GM19099 (cell line): ENCODE measurements around the gene MKI67.
A peak's percentile ranks its signal among the peaks of the same experiment; 100 is the strongest.

Source experiments
- POLR2A ChIP-seq: IDR thresholded peaks from 3 replicates; pipeline ENCODE4 v1.6.1; 2011; ENCODE audit warnings: low read depth; ENCODE audit not compliant: insufficient read length; ENCODE audit errors: extremely low read depth

MKI67 gene

GRCh38 chr10:128069351-128070051, 56.7 kb downstream of the MKI67 start:
- no peak for TF ChIP-seq POLR2A

GRCh38 chr10:128068398-128069285, 57.6 kb downstream of the MKI67 start:
- no peak for TF ChIP-seq POLR2A

DNA sequence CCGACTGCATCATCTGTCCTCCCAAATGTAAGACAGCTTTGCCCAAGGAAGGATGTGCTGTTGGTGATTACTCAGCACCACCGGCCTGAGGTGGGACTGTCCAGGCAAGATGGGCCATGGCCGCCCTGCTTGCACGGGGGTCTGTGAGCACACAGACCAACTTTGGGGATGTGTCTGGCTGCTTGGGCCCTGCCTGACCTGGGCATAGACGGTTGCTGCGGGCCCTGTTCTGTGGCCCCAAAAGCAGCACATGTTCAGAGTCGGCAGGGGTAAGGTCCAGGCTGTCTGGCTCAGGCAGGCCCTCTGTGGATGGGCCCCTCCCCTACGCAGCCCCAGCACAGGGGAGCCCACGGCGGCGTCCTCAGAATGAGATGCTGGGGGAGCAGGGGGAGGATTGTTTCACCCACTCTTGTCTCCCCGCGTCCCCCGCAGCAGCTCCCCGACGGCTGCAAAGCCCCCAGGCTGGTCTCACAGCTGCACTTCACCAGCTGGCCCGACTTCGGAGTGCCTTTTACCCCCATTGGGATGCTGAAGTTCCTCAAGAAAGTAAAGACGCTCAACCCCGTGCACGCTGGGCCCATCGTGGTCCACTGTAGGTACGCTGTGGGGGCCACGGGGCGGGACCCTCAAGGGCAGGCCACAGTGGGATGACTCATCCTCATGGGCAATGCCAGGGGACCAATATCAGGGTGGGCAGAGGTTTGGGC, 58.4 kb downstream of the MKI67 start:
- TF ChIP-seq POLR2A: no peak

- no peak for TF ChIP-seq POLR2A
Measured at GRCh38 chr10:128066870-128067382, 59.3 kb downstream of the MKI67 start.

DNA sequence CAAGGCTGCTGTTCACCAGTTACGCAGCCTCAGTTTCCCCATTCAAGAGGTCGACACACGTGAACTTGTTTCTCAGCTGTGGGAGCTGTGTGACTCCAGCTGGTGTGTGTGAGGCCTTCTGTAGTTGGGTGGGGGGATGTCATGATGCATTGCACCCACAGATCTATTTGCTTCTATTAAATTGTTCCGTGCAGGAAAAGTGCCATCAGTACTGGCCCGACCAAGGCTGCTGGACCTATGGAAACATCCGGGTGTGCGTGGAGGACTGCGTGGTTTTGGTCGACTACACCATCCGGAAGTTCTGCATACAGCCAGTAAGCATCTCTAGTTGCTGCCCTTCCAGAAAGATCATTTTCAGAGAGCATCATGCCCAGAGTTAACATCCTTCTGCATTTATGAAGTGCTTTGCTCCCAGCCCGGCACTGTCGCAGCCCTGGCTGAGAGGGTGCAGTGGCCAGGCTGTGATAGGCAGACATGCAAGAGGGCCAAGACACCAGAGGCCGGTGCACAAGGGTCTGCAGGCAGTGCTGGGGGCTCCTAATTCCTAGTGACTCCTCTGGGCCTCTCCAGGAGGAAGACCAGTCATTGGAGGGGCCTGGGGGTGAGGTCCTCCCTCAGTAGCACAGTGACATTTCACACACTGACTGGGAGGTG, 60.2 kb downstream of the MKI67 start:
- no peak for TF ChIP-seq POLR2A

DNA sequence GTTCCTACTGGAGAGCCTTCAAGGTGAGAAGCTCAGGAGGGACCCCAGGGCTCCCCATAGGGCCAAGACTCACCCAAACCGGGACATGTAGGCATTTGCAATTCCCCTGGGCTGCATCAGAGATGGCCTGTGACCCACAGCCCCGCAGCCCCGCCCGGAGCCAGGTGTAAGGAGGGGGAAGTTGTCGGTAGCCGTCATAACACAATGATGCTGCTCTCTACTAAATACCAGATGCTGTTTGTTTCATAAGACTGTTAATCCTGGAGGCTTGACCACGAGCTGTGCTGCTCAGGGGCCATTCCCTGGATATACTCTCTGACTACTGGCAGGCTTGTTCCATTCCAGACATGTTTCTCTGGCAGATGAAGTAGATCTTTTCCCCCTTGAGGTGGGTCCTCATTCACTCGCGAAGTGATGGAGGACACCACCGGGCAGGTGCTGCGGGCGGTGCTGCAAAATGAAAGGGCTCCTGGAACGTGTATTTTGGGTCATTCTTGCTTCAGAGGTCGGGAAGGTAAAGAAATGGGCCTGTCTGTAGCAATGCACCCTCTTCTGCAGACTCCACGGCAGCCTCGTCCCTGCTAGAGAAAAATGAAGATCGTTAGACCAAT, 61.1 kb downstream of the MKI67 start:
- peak; percentile 38 for TF ChIP-seq POLR2A

GRCh38 chr10:128064108-128064969, 61.9 kb downstream of the MKI67 start:
- TF ChIP-seq POLR2A: no peak

DNA sequence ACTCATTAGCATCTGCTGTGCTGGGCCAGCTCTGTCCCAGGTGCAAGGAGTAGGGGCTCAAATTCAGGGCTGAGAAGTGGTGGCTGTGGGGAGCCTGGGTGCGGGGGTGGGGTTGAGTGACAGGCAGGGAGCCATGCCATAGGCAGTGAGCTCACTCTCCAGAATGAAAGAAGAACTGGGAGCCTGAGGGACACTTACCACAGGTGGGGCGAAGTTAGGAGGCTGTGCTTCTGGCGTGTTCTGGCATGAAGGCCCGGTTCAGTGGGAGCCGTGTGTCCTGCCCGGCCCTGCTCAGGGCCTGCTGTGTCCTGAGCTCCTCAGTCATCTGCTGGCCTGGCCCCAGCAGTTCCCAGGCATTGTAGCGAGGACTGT, 62.5 kb downstream of the MKI67 start:
- no peak for TF ChIP-seq POLR2A

- TF ChIP-seq POLR2A: no peak
Measured at GRCh38 chr10:128062881-128063563, 63.2 kb downstream of the MKI67 start.

DNA sequence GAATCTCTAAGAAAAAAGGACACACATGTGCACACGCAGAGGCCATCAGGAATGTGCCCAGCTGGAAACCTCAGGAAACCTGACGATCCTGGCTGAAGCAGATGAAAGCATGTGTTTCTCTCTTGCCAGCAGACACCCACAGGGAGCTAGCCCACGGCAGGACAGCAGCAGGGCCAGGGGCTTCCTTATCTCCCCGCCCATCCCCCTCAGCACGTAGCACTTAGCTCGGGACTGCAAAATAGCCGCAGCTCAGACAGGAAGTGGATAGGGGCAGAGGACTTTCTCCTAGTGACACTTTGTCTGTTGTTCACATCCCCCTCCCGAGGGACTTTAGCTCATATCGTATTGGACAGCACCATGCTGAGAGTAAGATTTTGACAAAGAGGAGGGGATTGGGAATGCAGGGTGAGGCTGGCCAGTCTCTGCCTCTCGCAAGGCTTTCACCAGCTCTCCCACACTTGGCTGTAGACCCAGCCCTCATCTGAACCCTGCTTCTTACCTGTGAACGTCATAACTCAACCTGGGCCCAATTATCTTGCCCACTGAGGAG, 63.8 kb downstream of the MKI67 start:
- peak; percentile 17 for TF ChIP-seq POLR2A

- TF ChIP-seq POLR2A: no peak
Measured at GRCh38 chr10:128061306-128062300, 64.6 kb downstream of the MKI67 start.
